ENCODE measurements around the gene CCDC3. TPM values are rescaled to one million over a fixed set of nuclear protein-coding genes. Genes with fewer than 3 reads are reported as not detected.
A peak's percentile ranks its signal among the peaks of the same experiment; 100 is the strongest.

Gene CCDC3
- total and polyA plus RNA-seq, 4 donors = 2.2 to 12.3 (median 6.6) TPM

GRCh38 chr10:12960334-12960898, 41.1 kb downstream of the CCDC3 start:
- H3K9ac ChIP-seq (ENCODE audit: low read depth in 1 of 2, low read length in 2 of 2) = no peak overlapping the region
- H3K27ac ChIP-seq (ENCODE audit: low read depth in 1 of 2, low read length in 2 of 2) = peak overlapping the region in 1 of 2 donors; percentile 7
- H3K27me3 ChIP-seq (ENCODE audit: control insufficient read depth in 4 of 4, insufficient read depth in 4 of 4, low read length in 3 of 4) = no peaks in the 10 kb centered on the region
- H3K36me3 ChIP-seq (ENCODE audit: control insufficient read depth in 4 of 4, insufficient read depth in 3 of 4, low read depth in 1 of 4, low read length in 3 of 4) = no peaks in the 10 kb centered on the region
- no peak for DNase-seq (ENCODE audit: low spot score)
- H3K9me3 ChIP-seq (ENCODE audit: control insufficient read depth in 4 of 4, low read length in 3 of 4) = no peaks in the 10 kb centered on the region
- no peak overlapping the region for H3K4me3 ChIP-seq (ENCODE audit: low read depth in 1 of 3, low read length in 3 of 3)
- H3K4me1 ChIP-seq (ENCODE audit: control insufficient read depth in 4 of 4, insufficient read depth in 4 of 4, low read length in 3 of 4) = peaks cover 3 to 13% (median 11%) of the 10 kb centered on the region in 4 donors
- WGBS = 27% methylated on average over 15 of the region's 15 CpGs
- peak; percentile 19 for TF ChIP-seq FOXA1 (IDR thresholded peaks at IDR 0.05)
- no peak for TF ChIP-seq CTCF (IDR thresholded peaks at IDR 0.05; ENCODE audit: low read depth, low read length, missing input control)
- peak; percentile 81 to 87 for TF ChIP-seq HNF4A (conservative IDR thresholded peaks at IDR 0.05)
- no peak for TF ChIP-seq EGR1 (IDR thresholded peaks at IDR 0.05; ENCODE audit: low read depth in 2 of 2)
- TF ChIP-seq RXRA (IDR thresholded peaks at IDR 0.05) = peak; percentile 33 to 83
- no peak for TF ChIP-seq ZBTB33 (IDR thresholded peaks at IDR 0.05)
- peak; percentile 23 for TF ChIP-seq REST (IDR thresholded peaks at IDR 0.05)
- no peak for TF ChIP-seq RAD21 (IDR thresholded peaks at IDR 0.05)
- TF ChIP-seq HNF4G (IDR thresholded peaks at IDR 0.05) = peak; percentile 22
- peak; percentile 80 for TF ChIP-seq NR2F2 (IDR thresholded peaks at IDR 0.05)
- peak; percentile 84 for TF ChIP-seq MAX (IDR thresholded peaks at IDR 0.05)
- TF ChIP-seq JUND (IDR thresholded peaks at IDR 0.05) = peak in 1 of 2 donors; percentile 39
- no peak for TF ChIP-seq ATF3 (IDR thresholded peaks at IDR 0.05)
- no peak for TF ChIP-seq YY1 (IDR thresholded peaks at IDR 0.05)
- TF ChIP-seq GABPA (IDR thresholded peaks at IDR 0.05 in 1 of 2, conservative IDR thresholded peaks at IDR 0.05 in 1 of 2) = no peak
- peak; percentile 37 for TF ChIP-seq SP1 (IDR thresholded peaks at IDR 0.05)
- peak; percentile 81 for TF ChIP-seq FOXA2 (IDR thresholded peaks at IDR 0.05)
- TF ChIP-seq TAF1 (conservative IDR thresholded peaks at IDR 0.05) = no peak

Data from liver (tissue), 9 donors.